DMS 273 (cell line): ENCODE data around the gene DHRSX.
"Not testable (repeated sequence)": the region's sequence is repeated elsewhere in the genome, so short reads cannot be mapped to it uniquely, and the experiment has no call there.

Experiments
- DNase-seq: peaks from one replicate; lab custom pipeline; 2025; ENCODE audit not compliant: unreplicated experiment; lab: John Stamatoyannopoulos, UW

The DHRSX gene

GRCh38 chrX:2498781-2499302, 1.9 kb downstream of the DHRSX start:
- no peak for DNase-seq

- no peak for DNase-seq
These were observed 2.6 kb downstream of the DHRSX start for GRCh38 chrX:2497961-2498780.

DNA sequence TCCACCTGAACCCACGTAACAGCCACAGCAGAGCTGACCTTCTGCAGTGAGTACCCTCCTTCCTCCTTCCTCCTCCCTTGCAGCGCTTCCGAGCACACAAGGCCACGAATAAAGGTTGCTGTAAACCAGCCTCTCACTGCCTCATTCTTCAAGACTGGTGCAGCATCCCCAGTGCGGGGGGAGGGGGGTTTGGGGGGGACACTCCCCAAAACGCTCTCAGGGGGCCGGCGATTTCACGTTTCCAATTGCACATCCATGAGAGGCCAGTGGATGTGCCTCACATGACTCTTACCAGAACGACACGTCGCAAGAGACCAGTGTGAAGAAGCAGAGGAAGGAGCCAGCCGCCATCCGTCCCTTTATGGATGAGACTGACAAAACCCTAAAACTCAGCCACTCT, 5.2 kb downstream of the DHRSX start:
- DNase-seq = no peak

GRCh38 chrX:2492531-2493218, 8.1 kb downstream of the DHRSX start:
- no peak for DNase-seq

GRCh38 chrX:2490634-2491033, 10.1 kb downstream of the DHRSX start:
- no peak for DNase-seq

- no peak for DNase-seq
These were observed 11.0 kb downstream of the DHRSX start for GRCh38 chrX:2489446-2490445.

- DNase-seq = no peak
These were observed 12.0 kb downstream of the DHRSX start for GRCh38 chrX:2488621-2489285.

- DNase-seq = no peak
These were observed 13.4 kb downstream of the DHRSX start for GRCh38 chrX:2487366-2487765.

- no peak for DNase-seq
These were observed 14.2 kb downstream of the DHRSX start for GRCh38 chrX:2486476-2487133.

- DNase-seq = no peak
These were observed 14.9 kb downstream of the DHRSX start for GRCh38 chrX:2485789-2486345.

DNA sequence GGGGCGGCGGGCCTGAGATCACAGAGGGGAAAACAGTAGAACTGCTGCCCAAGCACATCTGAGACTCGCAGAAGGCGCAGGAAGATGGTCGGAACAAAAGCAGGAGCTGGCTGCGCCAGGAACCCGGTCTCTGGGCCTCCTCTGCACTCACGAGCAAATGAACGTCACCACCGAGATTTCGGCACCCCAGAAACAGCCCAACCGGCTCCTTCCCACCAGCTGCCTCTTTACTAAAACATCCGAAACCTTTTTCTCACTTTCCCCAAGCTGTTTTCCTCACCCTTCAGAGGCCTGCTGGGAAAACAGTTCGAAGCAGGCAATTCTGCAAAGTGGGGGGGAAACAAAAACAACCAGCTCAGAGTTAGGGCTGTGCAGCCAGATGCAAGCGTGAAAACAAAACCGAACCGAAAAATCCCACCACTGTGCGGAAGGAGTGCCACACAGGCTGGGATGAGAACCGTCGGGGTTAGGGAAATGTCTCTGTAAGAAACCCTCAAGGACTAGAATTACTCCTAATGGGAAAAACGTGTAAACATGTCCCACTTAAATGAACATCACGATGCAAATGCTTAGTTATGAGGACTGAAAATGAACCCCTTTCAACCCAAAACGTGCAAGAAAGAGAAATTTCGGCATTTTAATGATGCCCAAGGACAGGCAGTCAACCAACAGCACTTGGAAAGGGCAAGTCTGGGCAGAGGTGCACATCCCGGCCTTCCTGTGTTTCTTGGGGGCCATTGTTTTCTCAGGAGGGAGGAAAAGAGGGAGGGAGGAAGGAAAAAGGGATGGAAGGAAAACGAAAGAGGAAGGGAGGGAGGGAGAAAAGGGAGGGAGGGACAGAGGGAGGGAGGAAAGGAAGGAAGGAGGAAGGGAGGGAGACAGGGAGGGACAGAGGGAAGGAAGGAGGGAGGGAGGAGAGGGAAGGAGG, 15.8 kb downstream of the DHRSX start:
- no peak for DNase-seq

DNA sequence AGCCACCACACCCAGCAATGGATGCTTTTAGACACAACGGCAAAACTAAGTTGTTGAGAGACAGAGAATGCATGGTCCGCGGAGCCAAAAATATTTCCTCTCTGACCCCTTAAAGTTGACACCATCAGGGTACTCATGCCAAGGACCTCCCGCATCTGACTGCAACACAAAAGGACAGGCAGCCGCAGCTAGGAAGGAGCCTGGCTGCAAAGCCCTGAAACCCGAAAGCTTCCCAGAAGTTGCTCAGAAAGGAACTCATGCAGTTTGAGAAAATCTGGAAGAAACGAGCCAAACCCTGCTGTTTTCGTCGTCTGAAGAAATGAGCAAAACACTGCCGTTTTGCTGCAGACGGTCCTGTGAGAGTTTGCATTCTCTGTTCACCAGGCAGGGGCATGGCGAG, 16.5 kb downstream of the DHRSX start:
- DNase-seq = no peak

GRCh38 chrX:2483398-2484060, 17.2 kb downstream of the DHRSX start:
- no peak for DNase-seq

- DNase-seq = not testable (repeated sequence)
These were observed 19.2 kb downstream of the DHRSX start for GRCh38 chrX:2481597-2481996.

- DNase-seq = not testable (repeated sequence)
These were observed 20.8 kb downstream of the DHRSX start for GRCh38 chrX:2479982-2480381.

DNA sequence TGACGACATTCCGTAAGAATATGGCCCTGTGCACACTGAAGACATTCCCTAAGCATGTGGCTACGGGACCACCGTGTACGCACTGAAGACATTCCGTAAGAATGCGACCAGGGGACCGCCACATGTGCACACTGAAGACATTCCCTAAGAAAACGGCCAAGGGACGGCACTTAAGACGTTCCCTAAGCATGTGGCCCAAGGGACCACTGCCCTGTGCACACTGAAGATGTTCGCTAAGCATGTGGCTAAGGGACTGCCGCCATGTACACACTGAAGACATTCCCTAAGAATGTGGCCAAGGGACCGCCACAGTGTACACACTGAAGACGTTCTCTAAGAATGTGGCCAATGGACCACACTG, 21.4 kb downstream of the DHRSX start:
- no peak for DNase-seq

DNA sequence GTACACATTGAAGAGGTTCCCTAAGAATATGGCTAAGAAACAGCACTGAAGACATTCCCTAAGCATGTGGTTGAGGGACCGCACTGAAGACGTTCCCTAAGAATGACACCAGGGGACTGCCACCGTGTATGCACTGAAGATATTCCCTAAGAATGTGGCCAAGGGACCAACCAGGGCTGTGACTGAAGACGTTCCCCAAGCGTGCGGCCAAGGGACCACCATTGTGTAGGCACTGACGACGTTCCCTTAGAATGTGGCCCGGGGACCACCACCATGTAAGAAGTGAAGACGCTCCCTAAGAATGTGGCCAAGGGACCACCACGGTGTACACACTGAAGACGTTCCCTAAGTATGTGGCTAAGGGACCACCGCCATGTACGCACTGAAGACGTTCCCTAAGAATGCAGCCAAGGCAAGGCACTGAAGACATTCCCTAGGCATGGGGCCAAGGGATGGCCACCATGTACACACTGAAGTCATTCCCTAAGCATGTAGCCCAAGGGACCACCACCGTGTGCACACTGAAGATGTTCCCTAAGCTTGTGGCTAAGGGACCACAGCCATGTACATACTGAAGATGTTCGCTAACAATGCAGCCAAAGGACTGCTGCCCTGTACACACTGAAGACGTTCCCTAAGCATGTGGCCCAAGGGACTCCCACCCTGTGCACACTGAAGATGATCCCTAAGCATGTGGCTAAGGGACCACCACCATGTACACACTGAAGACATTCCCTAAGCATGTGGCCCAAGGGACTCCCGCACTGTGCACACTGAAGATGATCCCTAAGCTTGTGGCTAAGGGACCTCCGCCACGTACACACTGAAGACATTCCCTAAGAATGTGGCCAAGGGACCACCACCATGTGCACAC, 22.0 kb downstream of the DHRSX start:
- DNase-seq = no peak
